Stimulated activated CD4-positive, alpha-beta T cell treated with anti-CD3 and anti-CD28 coated beads, Interleukin-2, amount 100 ng/mL, for 4 hours (primary cell): ENCODE measurements around the gene CDHR3.
"Not testable (repeated sequence)": the region's sequence is repeated elsewhere in the genome, so short reads cannot be mapped to it uniquely, and the experiment has no call there.

Experiments used
- DNase-seq: peaks from one replicate; pipeline ENCODE4 v3.0.0-alpha.2; 2020; ENCODE audit warnings: low read depth

Gene CDHR3

GRCh38 chr7:105958012-105958411 lies 5.1 kb upstream of the CDHR3 start:
- DNase-seq: no peak

GRCh38 chr7:105962353-105962752 lies 711 bp upstream of the CDHR3 start:
- DNase-seq: no peak

DNA sequence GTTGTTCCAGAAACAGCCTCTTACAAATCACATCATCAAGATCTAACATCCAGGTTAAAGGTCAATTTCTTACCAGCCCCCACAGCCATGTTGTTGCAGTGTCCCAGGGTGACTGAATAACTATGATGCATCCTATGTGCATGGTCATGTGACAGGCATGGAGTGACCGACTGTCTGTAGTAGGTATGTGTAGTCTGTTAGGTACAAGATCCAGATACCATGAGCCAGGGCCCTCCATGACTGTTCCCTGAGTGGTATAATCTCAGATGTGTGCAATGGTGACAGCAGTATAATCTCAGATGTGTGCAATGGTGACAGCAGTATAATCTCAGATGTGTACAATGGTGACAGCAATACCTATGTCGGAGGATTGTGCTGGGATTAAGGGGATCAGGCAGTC lies 8.8 kb downstream of the CDHR3 start:
- DNase-seq: no peak

DNA sequence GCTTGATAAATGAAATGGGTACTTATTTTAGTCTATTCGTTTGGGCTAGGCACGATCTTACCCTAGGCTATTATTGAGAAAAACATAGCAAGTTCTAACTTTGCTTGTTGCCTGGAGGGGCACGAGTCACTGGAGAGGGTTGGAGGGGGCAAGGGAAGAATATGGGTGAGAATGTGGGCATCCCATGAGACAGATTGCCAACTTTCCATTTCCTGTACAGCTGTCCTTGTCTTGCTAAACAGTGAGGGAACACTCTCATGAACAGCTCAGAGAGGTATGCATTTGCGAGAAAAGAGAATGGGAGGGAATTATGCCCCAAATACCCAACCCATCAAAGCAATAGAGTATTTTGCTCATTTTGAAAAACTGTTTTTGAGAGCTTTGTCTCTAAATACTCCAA lies 9.2 kb downstream of the CDHR3 start:
- no peak for DNase-seq

DNA sequence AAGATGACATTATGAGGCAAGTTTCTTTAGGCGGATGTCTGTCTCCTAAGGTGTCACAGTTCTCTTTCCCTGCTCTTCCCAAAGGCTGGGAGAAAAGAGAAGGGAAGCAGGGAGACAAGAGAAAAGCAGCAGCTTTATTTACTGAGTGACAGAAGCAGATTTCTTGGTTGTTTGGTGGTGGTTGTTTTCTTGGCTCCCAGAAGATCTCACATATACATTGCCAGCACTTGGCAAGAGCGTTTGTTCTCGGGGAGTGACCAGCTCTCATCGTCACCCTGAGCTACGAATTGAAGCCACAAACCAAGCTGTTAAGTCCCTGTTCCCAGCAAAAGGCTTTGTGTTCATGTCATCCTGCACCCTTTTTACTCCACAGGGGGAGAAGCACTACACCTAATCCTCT lies 11.4 kb downstream of the CDHR3 start:
- DNase-seq: no peak

- no peak for DNase-seq
These were observed 12.8 kb downstream of the CDHR3 start for GRCh38 chr7:105975770-105976417.

GRCh38 chr7:105976868-105977267 lies 13.8 kb downstream of the CDHR3 start:
- no peak for DNase-seq

GRCh38 chr7:105978035-105978434 lies 15.0 kb downstream of the CDHR3 start:
- DNase-seq: no peak

DNA sequence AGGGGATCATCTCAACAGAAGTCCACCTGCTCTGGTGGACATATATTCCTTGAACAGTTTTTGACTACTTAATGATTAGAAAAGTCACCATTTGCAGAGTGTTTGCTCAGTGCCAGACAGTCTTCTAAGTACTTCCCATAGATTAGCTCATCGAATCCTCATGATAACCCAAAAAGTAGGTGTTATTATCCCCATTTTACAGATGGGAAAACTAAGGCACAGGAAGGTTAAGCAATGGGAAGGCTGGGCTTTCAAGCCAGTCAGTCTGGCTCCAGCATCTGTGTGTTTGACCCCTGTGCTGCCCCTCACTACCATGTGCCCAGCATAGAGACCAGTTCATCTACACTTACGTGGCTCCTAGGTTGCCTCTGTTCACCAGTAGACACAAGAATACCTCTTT lies 15.9 kb downstream of the CDHR3 start:
- DNase-seq: no peak

GRCh38 chr7:105979405-105979804 lies 16.3 kb downstream of the CDHR3 start:
- DNase-seq: no peak

- DNase-seq: no peak
These were observed 17.8 kb downstream of the CDHR3 start for GRCh38 chr7:105980645-105981396.

- no peak for DNase-seq
These were observed 19.3 kb downstream of the CDHR3 start for GRCh38 chr7:105982388-105982787.

DNA sequence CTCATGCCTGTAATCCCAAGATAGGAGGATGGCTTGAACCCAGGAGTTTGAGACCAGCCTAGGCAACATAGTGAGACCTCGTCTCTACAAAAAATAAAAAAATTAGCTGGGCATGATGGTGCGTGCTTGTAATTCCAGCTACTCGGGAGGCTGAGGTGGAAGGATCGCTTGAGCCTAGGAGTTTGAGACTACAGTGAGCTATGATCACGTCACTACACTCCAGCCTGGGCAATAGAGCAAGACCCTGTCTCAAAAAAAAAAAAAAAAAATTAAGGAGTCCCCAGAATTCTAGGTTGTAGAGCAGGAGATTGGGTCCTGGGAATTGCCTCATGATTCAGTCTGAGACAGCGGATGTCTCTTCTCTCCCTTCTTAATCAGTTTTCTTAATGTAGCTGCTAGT lies 21.7 kb downstream of the CDHR3 start:
- not testable (repeated sequence) for DNase-seq

DNA sequence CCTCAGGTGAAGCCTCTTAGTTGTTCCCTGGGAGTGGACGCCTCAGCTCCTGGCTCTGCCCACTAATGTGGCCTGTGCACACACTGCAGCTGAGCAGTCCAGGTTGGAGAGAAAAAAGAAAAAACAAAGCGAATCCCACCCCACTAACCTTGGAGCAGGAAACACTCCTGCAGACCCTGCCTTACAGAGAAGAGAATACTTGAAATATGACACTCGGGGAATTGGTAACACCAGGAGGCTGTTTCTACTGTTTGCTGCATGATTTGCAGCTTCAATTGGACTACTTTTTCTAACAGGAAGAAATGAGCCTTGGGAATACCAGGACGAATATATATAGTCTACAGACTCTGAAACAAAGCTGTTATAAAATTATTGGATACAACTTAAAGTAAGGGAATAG lies 22.2 kb downstream of the CDHR3 start:
- DNase-seq: no peak

DNA sequence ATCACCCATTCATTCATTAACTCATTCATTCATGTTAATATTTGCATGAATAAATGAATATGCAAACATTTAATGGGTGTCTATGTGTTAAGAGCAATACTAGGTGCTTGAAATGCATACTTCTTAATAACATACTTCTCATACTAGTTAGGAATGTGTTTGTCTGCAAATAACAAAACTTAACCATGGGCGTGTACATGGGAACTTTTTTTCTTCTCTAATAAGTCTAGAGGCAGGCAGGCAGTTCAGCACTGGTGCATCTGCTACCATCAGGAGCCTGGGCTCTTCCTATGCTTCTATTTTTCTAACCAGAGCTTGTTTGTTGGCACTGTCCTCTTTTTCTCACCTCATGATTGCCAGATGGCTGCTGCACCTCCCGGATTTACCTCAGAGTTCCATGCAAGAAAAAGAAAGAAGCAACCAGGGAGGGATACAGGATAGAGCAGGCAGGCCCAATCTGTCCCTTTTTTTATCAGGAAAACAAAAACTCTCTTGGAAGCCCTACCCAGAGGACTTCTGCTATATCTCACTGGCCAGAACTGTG lies 22.7 kb downstream of the CDHR3 start:
- DNase-seq: no peak

- DNase-seq: no peak
These were observed 24.0 kb downstream of the CDHR3 start for GRCh38 chr7:105987046-105987445.

DNA sequence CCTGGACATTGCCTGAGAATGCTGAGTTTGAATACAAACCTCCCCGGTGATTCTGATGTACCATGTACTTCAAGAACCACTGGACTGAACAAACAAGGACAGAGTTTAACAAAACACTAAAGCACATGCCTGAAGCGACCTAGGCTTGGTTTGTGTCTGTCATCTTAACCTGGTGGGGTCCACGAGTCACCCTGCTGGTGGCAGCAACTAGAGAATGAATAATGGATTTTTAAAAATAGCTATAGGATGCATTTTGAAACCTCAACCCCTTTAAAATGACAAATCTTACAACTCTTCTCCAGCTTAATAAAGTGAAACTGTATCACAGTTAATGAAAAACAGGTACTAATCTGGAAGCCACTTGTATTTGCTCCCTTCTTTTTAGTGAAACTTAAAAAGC lies 25.2 kb downstream of the CDHR3 start:
- DNase-seq: no peak

DNA sequence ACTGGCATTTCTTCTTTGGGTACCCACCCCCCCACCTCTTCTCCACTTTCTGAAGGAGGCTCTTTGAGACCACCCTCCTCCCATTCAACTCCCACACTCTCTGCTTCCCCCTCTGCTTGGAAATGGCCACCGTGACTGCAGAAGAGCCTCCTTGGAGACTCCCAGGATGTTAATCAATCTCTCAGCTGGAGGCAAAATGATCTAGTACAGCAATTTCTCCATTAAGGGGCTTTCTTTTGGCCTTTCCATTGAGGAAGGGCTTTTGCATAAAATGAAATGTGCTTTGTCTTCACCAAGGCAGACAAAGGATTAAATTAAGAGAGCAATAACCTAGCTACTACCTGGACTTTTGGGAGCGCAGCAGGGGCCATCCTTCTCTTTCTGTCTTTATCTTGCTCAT lies 26.1 kb downstream of the CDHR3 start:
- DNase-seq: no peak

DNA sequence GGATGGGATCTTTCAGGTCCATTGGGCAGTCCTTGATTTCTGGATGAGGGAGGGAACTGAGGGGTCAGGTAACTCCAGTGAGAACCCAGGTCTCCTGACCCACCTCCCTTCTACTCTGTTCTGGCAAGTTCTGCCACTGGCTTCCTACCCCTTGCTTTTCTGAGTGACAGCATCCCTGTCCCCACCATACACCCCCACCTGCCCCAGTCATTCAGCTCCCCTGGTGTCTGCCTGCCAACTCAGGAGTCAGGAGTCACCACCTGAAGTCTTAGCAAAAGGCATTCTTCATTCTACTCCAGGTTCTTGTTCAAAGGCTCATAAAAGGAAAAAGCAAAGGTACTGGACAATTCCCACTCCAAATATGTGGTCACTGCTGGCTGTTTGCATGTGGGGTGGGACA lies 26.6 kb downstream of the CDHR3 start:
- DNase-seq: no peak

- DNase-seq: no peak
These were observed 27.1 kb downstream of the CDHR3 start for GRCh38 chr7:105990141-105990540.

GRCh38 chr7:105990727-105991453 lies 27.8 kb downstream of the CDHR3 start:
- DNase-seq: no peak

DNA sequence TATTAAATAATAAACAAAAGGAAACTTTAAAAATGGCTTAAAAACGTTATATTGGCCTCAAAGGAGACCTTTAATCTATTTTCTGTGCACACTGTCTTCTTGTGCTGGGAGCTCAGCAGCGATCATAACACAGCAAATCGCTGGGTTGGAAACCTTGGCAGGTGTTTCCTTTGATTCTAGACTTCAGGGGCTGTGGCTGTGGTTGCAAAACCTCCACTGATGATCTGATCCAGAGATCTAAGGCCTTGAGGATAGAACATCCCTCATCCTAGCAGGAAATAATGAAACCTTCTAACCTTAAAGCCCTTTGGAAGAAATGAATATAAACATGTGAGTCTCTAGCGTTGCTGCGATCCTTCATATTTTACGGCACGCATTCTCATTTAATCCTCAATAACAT lies 29.8 kb downstream of the CDHR3 start:
- DNase-seq: no peak
